GM21619 (cell line): ENCODE data around the gene GTF3C1.
"Not testable (repeated sequence)": the region's sequence is repeated elsewhere in the genome, so short reads cannot be mapped to it uniquely, and the experiment has no call there.

Source experiments
- ATAC-seq: cut with Tn5 transposase; IDR thresholded peaks from one replicate; pipeline ENCODE4 v1.9.1; 2021; ENCODE audit not compliant: unreplicated experiment

The GTF3C1 gene

DNA sequence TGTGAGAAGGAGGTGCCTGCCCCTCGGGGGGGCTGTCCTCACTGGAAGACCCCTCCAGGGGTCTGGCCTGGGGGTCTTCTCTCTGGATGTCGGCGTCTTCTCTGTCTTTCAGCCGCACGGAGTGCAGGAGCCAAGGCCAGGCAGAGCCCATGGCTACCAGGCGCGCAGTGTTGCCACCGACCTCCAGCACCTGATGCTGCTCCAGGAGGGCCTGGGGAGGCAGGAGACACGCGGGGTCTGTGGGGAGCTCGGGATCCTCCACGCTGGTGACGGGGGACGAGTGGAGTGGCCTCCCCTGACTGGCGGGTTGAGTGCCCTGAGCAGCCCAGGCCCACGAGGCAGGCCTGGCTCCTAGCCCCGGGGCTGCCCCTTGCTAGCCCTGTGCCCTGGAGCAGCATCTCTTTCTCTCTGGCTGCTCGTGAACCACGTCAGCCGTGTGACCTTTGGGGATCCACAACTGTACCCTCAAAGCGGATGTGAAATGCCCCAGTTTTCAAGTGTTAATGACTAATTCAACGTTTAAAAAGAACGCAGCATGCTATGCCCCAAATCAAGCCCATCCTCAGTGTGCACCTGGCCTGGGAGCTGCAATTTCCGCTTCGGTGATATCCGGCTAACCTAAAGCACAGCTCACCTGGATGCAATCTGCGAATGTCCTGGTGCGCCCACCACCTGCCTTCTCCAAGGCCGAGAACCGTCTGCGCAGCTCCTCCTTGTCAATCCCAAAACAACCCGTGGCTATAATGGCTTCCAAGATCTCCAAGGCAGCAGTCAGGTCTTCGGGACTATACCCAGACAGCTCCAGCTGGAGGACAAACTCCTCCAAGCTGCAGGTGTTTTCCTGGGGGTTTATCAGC, 84.9 kb downstream of the GTF3C1 start:
- ATAC-seq: no peak

DNA sequence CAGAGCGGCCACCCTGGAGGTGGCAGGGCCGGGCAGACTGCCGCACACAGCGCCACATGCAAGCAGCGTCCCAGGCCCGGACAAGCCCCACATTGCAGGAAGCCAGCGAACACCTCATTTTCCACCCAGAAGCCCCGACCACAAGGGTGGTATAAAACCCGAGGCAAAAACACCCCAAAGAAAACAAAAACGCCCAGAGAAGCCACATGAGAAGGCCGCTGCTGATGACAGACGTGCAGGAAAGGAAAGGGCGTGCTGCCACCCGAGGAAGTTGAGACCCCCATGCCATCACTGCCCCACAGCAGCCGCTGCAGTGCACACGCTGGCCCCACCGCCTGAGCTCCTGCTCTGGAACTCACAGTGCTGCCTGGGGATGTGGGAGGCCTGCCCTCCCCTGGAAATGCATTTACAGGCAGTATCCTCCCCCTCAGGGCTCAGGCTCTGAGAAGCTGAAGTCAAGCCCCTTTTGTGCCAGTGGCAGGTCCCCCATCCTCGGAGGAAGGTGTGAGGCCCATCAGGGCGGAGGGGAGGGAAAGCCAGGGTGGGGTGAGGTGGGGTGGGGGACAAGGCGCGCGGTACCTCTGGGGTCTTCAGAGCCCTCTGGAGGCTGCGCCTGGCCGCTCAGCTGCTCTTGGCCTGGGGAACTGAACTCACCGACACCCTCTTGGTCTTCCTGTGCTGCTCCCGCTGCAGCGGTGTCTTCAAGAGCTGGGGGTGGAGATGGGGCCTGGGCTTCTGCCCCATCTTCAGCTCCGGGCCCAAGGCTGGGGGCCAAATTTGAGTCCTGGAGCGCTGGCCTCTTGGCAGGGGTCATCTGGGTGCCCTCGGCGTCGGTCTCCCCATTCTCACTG, 85.7 kb downstream of the GTF3C1 start:
- no peak for ATAC-seq

GRCh38 chr16:27462846-27463682, 86.6 kb downstream of the GTF3C1 start:
- no peak for ATAC-seq

GRCh38 chr16:27462200-27462845, 87.4 kb downstream of the GTF3C1 start:
- no peak for ATAC-seq

GRCh38 chr16:27461483-27462171, 88.1 kb downstream of the GTF3C1 start:
- ATAC-seq: no peak

DNA sequence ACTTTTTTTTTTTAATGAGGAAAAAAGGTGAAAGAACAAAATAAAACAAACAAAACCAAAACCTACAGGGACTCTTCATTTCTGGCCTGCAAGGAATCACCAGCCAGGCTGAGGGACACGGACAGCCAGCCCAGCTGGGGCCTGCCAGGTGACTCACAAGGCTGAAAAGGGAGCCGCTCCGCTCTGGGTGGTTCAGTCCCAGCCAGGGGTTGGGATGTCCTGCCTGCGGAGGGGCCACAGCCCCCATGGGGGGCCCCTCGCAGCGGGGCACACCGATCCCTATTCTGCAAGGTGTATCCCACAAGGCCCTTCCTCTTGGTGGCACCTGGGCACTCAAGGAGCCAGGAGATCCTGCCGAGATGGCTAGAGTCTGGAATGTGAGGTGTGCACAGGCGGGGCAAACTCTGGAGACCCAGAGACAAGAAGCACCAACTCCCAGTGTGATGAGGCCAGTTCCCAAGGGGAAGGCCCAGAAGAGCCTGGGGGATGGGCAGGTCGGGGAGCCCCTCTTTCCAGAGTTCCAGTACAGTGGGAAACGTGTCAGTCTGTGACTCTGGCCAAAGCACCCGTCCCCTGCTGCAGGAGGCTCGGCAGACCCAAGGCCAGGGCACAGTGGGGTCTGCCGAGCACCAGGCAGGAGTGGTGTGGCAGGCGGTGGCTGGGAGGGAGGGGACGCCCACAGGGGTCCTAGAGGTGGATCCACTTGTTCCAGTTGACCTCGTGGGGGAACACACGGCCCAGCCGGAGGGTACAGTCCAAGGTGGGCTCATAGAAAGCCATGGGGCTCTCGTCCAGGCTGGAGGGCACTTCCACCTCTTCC, 88.8 kb downstream of the GTF3C1 start:
- ATAC-seq: no peak

DNA sequence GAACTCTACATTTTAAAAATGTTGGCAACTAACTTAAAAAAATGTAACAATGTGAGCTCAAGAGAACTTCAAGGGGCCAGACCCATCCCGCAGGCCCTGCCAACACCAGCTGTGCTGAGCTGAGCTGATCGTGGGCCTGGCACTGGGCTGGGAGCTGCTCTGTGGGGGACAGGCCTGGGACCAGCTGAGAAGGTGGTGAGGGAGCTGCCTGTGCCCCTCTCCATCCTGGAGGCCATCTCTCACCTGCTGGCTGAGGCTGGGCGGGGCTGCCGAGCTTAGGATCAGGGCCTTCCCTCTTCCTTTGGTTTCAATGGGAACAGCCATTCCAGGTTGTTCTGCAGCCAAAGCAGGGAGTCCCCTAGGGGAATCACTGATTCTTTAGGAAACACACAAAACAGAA, 89.5 kb downstream of the GTF3C1 start:
- ATAC-seq: no peak

DNA sequence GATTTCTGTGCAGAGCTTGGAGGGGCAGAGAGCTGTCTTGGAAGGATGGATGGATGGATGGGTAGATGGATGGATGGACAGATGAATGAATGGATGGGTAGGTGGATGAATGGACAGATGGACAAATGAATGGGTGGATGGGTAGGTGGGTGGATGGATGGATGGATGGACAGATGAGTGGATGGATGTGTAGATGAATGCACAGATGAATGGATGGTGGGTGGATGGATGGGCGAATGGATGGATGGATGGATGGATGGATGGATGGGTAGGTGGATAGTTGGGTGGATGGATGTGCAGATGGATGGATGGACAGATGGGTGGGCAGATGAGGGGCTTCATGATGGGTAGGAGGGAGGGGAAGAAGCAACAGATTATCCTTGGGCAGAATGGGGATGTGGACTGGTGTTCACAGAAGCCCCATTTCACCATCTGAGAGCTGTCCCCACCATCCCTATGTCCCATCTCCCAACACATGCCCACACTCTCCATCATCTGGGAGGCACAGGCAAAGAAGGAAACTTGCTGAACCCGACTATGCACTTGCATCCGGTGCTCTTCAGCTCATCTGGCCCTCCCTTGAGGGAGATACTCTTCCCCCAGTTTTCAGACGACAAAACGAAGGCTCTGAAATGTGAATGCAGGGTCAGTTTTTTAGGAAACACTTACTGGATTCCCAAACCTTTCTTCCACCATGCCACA, 90.6 kb downstream of the GTF3C1 start:
- ATAC-seq: no peak

DNA sequence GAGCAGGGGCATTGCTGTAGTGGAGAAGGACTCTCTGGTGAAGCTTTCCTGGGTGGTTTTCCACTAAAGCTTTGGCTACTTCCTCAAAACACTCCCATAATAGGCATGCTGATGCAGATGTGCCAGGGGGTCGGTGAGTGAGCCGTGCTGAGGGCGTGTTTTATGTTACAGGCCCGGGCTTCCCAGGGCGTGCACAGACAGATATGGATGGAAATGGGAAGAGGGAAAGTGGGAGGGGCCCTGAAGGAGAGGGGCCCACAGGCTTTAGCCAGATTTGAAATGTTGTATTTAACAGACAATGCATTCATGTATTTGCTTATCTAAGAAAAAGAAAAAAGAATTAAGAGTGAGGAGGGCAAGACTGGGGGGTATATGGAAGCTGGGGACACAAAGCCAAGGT, 91.5 kb downstream of the GTF3C1 start:
- ATAC-seq: no peak

DNA sequence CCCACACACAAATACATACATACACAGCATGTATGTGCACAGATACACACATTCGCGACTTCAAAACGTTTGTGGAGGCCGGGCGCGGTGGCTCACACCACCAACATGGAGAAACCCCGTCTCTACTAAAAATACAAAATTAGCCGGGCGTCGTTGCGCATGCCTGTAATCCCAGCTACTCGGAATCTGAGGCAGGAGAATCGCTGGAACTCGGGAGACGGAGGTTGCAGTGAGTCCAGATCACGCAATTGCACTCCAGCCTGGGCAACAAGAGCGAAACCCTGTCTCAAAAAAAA, 92.2 kb downstream of the GTF3C1 start:
- not testable (repeated sequence) for ATAC-seq

GRCh38 chr16:27455700-27456099, 94.0 kb downstream of the GTF3C1 start:
- ATAC-seq: no peak

- no peak for ATAC-seq
These were observed 96.3 kb downstream of the GTF3C1 start for GRCh38 chr16:27453494-27453825.

GRCh38 chr16:27452569-27453493, 96.9 kb downstream of the GTF3C1 start:
- no peak for ATAC-seq

DNA sequence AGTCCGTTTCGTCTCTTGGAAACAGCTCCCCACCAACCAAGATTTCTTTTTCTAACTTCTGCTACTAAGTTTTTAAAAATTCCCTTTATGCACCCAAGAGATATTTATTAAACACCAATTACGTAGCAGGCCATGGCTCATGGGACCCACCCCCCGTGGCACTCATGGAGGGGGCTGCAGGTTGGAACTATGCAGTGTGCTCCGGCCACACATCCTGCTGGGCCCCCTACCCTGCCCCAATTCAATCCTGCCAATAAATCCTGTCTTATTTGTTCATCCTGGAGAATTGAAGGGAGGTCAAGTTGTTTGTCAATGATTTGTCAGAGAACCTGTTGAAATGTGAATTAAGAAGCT, 99.5 kb downstream of the GTF3C1 start:
- peak; percentile 20 for ATAC-seq

GRCh38 chr16:27449434-27450195, 100.1 kb downstream of the GTF3C1 start:
- ATAC-seq: peak; percentile 59

DNA sequence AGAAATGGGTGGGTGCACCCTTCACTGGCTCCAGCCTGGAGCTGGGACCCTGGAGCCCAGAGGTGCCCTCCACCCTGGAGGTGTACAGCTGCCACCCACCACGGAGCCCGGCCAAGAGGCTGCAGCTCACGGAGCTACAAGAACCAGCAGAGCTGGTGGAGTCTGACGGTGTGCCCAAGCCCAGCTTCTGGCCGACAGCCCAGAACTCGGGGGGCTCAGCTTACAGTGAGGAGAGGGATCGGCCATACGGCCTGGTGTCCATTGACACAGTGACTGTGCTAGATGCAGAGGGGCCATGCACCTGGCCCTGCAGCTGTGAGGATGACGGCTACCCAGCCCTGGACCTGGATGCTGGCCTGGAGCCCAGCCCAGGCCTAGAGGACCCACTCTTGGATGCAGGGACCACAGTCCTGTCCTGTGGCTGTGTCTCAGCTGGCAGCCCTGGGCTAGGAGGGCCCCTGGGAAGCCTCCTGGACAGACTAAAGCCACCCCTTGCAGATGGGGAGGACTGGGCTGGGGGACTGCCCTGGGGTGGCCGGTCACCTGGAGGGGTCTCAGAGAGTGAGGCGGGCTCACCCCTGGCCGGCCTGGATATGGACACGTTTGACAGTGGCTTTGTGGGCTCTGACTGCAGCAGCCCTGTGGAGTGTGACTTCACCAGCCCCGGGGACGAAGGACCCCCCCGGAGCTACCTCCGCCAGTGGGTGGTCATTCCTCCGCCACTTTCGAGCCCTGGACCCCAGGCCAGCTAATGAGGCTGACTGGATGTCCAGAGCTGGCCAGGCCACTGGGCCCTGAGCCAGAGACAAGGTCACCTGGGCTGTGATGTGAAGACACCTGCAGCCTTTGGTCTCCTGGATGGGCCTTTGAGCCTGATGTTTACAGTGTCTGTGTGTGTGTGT, 100.9 kb downstream of the GTF3C1 start:
- no peak for ATAC-seq
